LNCaP clone FGC (cell line): ENCODE measurements around the gene CCDC188.

Experiments
- DNase-seq: peaks from one replicate; pipeline ENCODE4 v3.0.0-alpha.2; 2011; ENCODE audit warnings: low read depth
- H3K4me3 ChIP-seq: 2 replicates; pipeline ENCODE4 v1.5.1; 2011; ENCODE audit warnings: mild to moderate bottlenecking, low read depth, low read length, control low read depth
- TF ChIP-seq, protein P1 (sequence below): IDR thresholded peaks from 2 replicates; pipeline ENCODE4 v1.5.1; 2012; ENCODE audit warnings: mild to moderate bottlenecking; ENCODE audit not compliant: control insufficient read depth, insufficient read depth; ENCODE audit errors: extremely low read depth

The CCDC188 gene

DNA sequence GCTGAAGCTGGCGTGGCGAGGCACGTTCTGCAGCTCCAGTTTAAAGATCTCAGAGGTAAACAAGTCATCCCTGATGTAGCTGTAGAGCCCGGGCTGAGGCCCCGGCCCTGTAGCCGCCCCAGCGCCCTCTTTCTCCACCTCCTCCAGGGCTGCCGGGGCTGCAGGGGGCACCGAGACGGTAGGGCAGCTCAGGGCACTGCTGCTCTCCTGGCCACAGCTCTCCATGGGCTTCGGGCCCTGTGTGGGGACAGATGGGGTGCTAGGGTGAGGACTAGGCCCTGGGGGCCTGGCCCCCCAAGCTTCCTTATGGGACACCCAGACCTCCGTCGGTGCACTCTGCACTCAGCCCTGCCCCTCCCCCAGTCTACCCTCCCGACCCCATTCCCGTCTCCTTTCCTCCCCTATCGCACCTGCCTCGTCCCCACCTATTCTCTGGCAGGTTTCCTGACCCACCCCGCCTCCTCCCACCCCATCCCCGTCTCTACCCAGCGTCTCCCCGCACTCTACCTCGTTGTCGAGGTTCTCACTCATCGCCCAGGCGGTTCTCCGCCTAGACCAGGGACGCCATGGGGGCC lies 34.4 kb downstream of the CCDC188 start:
- DNase-seq: no peak
- TF ChIP-seq, protein P1, sequence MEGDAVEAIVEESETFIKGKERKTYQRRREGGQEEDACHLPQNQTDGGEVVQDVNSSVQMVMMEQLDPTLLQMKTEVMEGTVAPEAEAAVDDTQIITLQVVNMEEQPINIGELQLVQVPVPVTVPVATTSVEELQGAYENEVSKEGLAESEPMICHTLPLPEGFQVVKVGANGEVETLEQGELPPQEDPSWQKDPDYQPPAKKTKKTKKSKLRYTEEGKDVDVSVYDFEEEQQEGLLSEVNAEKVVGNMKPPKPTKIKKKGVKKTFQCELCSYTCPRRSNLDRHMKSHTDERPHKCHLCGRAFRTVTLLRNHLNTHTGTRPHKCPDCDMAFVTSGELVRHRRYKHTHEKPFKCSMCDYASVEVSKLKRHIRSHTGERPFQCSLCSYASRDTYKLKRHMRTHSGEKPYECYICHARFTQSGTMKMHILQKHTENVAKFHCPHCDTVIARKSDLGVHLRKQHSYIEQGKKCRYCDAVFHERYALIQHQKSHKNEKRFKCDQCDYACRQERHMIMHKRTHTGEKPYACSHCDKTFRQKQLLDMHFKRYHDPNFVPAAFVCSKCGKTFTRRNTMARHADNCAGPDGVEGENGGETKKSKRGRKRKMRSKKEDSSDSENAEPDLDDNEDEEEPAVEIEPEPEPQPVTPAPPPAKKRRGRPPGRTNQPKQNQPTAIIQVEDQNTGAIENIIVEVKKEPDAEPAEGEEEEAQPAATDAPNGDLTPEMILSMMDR: no peak
- peak overlapping the region; percentile 75 for H3K4me3 ChIP-seq

DNA sequence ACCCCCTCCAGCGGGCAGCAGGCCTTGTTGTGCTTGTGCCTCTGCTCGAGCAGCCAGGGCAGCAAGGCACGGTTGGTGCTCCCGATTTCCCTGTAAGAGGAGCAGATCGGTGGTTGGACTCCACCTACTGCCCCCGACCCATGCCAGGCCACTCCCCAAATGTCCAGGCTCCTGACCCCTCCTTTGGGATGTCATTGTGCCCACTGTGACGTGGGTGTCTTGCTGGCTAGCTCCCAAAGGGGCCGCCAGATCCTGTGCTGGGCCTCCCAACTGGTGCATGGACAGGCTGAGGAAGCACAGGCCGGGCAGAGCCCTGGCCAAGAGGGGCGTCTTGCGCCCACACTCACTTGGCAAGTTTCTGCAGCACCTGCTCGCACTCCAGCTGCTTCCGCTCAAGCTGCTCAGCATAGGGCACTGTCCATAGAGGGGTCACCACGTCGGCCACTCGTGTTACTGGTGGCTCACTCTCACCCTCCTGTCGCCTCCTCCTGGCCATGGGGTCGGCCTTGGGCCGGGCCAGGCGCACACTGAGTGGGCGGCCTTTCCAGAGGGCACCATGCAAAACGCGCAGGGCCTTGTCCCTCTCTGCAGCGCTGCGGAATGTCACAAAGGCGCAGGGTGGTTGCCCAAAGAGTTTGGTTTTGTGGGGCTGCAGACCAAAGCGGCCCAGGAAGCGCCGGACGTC lies 35.0 kb downstream of the CCDC188 start, which contains the start of gene RANBP1:
Gene RANBP1, plus strand, starts transcription at position 414 of the 685 bp plus-strand sequence. Its CDS starts 81 bp downstream, at position 495.
- TF ChIP-seq, protein P1: no peak
- no peak for DNase-seq
- H3K4me3 ChIP-seq: peak within 1 kb of the TSS; percentile 75

DNA sequence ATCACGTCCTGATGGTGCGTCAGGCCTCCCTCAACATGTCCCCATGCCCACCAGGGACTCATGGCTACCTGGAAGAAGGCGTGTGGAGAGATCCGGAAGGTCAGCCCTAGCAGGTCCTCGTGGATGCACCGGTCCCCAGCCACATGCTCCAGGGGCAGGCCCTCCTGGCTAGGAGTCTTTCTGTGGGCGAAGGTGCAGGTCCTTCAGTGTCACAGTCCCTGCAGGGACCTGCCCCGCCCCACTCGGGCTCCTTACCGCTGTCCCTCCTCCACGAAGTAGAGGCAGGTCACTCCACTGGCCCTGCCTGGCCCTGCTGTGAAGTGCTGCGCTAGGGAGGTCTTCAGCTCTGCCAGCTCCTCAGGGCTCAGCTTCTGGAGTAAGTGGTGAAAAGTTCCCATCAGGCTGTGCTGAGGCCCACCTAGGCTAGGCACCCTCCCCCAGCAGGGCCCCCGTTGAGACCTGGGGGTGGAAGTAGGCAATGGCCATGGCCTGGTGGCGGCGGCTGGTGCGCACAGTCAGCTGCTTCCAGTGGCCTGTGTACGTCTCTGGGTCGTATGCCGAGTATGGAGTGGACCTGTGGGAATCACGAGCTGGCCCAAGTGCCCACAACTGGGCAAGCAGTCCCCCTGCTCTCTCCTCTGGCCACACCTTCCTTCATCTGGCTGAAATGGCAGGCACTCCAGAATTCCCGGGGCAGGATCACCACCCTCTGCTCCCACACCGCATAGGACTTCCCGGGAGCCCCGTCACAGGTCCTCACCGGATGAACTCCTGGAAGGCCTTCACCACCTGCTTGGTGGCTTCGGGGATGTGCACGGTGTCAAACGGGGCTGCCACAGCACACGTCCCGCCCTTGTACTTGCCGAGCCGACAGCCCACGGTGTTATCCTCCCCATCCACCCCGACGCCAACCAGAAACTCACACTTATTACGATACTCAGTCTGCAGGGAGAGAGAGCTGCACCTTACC lies 36.1 kb downstream of the CCDC188 start:
- H3K4me3 ChIP-seq: no peak overlapping the region
- DNase-seq: no peak
- TF ChIP-seq, protein P1: no peak

DNA sequence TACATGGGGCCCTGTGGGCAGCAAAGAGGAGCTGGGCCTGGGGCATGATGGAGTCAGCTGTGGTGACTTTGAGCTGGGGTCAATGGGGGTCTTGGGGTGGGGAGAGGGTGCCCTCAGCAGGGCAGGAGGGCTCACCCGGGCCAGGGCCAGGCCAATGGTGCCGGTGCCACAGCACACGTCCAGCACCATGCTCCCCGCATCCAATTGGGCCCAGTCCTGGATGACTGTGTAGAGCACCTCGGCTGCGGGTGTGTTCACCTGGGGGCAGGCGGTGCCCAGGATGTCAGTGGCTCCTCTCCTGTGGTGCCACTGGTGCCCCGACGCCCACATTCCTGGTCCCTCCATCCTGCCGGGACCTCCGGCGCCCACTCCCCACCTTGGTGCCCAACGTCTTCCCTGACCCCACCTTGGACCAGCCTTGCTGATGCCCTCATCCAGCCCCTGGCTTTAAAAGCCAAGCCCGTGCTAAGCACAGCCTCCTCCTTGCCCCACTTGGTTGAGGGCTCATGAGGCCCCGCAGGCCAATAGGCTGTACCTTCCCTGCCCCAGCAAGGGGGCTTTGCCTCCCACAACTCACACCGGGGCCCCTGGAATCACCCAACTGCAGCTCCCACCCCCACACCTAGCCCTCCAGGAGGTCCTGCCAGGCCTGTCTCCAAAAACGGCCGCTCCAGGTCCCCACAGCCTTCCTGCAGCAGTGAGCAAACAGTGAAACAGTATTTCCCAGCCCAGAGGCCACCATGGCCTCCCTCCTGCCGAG lies 37.1 kb downstream of the CCDC188 start:
- TF ChIP-seq, protein P1: no peak
- H3K4me3 ChIP-seq: no peak overlapping the region
- DNase-seq: no peak

DNA sequence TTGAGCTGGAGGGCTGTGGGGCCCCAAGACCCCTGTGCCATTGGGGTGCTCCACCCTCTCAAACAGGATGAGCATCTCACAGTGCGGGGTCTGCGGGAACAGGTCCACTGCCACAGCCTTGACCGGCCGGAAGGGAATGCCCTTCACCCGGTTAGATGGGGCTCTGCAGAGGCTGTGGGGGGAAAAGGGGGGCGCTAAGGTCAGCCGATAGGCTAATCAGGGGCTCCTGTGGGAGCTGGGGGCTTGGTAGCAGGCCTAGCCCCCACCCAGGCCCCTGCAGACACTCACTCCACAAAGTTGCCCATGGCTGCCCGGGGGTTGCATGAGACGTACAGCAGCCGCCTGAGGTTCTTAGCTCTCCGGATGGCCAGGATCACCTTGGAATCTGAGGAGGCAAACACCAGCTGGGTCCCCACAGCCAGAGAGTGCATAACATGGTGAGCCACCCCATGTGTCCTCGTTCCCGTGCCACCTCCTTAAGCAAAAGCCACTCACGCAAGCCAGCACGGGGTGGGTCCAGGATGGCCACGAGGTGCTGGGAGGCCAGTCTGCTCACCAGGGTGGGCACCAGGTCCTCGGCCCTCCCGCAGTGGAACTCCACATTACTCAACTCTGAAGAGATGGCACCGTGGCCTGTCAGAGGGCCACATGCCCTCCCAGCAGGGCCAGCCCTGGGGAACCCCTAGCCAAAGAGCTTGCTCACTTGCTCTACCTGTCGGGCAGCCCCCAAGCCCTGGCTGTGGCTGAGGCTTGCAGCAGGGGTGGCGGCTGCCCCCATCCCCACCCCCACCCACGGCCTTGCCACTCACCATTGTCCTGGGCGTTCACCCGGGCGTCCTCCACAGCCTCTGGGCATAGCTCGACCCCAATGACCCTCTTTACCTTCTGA lies 38.0 kb downstream of the CCDC188 start:
- TF ChIP-seq, protein P1: no peak
- no peak overlapping the region for H3K4me3 ChIP-seq
- DNase-seq: no peak
